Endothelial cell (in vitro differentiated cells): ENCODE results near the gene ZNF444. TPM values are rescaled to one million over a fixed set of nuclear protein-coding genes. Genes with fewer than 3 reads are reported as not detected.
A peak's percentile ranks its signal among the peaks of the same experiment; 100 is the strongest.

ENCODE experiments used
- DNase-seq: peaks from one replicate; pipeline ENCODE4 v3.0.0; 2021; ENCODE audit warnings: low spot score
- H3K27ac Mint-ChIP-seq: one replicate; pipeline ENCODE4 v1.8.0; 2021; ENCODE audit warnings: mixed read lengths, inconsistent platforms; ENCODE audit not compliant: unreplicated experiment
- H3K27me3 Mint-ChIP-seq: one replicate; pipeline ENCODE4 v1.8.0; 2021; ENCODE audit warnings: mild to moderate bottlenecking, moderate library complexity, mixed read lengths, inconsistent platforms; ENCODE audit not compliant: unreplicated experiment
- H3K36me3 Mint-ChIP-seq: one replicate; pipeline ENCODE4 v1.8.0; 2021; ENCODE audit warnings: mild to moderate bottlenecking, low read depth, mixed read lengths, inconsistent platforms; ENCODE audit not compliant: unreplicated experiment
- H3K4me1 Mint-ChIP-seq: one replicate; pipeline ENCODE4 v1.8.0; 2021; ENCODE audit warnings: mild to moderate bottlenecking, mixed read lengths, inconsistent platforms; ENCODE audit not compliant: unreplicated experiment
- H3K4me3 Mint-ChIP-seq: one replicate; pipeline ENCODE4 v1.8.0; 2021; ENCODE audit warnings: mild to moderate bottlenecking, mixed read lengths, inconsistent platforms; ENCODE audit not compliant: unreplicated experiment
- H3K9me3 Mint-ChIP-seq: one replicate; pipeline ENCODE4 v1.8.0; 2021; ENCODE audit warnings: mixed read lengths, inconsistent platforms; ENCODE audit not compliant: unreplicated experiment
- CTCF ChIP-seq: fragments of 200-600 bp; sonication (generic); IDR thresholded peaks from one replicate; pipeline ENCODE4 v1.5.0; 2021; ENCODE audit warnings: antibody characterized with exemption; ENCODE audit not compliant: unreplicated experiment
- total RNA-seq: library from RNA; stranded (reverse); fragmentation: NEBNext Ultra II Directional; extraction: Animal tissue kit (Norgen Biotek cat#: 25700); gene quantifications from one replicate; pipeline ENCODE4 v1.2.1, GENCODE V29; 2021; ENCODE audit not compliant: unreplicated experiment

The ZNF444 gene
- total RNA-seq, 1 donor from 2014 or later = 40.8 TPM

GRCh38 chr19:56162258-56162657, 21.2 kb downstream of the ZNF444 start:
- Mint-ChIP-seq H3K4me3 (peak overlapping the region; percentile 31), H3K27me3 (peaks cover 8% of the 10 kb centered on the region), H3K4me1 (no peaks in the 10 kb centered on the region), H3K36me3 (peaks cover 8% of the 10 kb centered on the region), H3K27ac (no peak overlapping the region), H3K9me3 (no peaks in the 10 kb centered on the region)
- no peak for DNase-seq
- TF ChIP-seq CTCF = no peak

- Mint-ChIP-seq H3K27ac (no peak overlapping the region), H3K4me3 (no peak overlapping the region), H3K36me3 (peaks cover 8% of the 10 kb centered on the region), H3K4me1 (no peaks in the 10 kb centered on the region), H3K27me3 (peaks cover 8% of the 10 kb centered on the region), H3K9me3 (no peaks in the 10 kb centered on the region)
- no peak for DNase-seq
- no peak for TF ChIP-seq CTCF
These were observed 22.0 kb downstream of the ZNF444 start for GRCh38 chr19:56163097-56163496.

GRCh38 chr19:56167064-56167578, 26.0 kb downstream of the ZNF444 start:
- Mint-ChIP-seq H3K27ac (no peak overlapping the region), H3K36me3 (no peaks in the 10 kb centered on the region), H3K9me3 (no peaks in the 10 kb centered on the region), H3K4me3 (no peak overlapping the region), H3K27me3 (no peaks in the 10 kb centered on the region), H3K4me1 (no peaks in the 10 kb centered on the region)
- no peak for DNase-seq
- no peak for TF ChIP-seq CTCF

GRCh38 chr19:56170261-56170660, 29.2 kb downstream of the ZNF444 start:
- Mint-ChIP-seq H3K27ac (no peak overlapping the region), H3K36me3 (no peaks in the 10 kb centered on the region), H3K4me3 (no peak overlapping the region), H3K27me3 (peaks cover 4% of the 10 kb centered on the region), H3K9me3 (no peaks in the 10 kb centered on the region), H3K4me1 (no peaks in the 10 kb centered on the region)
- no peak for TF ChIP-seq CTCF
- no peak for DNase-seq

GRCh38 chr19:56174086-56174485, 33.0 kb downstream of the ZNF444 start:
- DNase-seq = no peak
- TF ChIP-seq CTCF = no peak

More at GRCh38 chr19:56174086-56174485, 33.0 kb downstream of the ZNF444 start:
- no peak overlapping the region for H3K27ac Mint-ChIP-seq
- H3K4me3 Mint-ChIP-seq = no peak overlapping the region
- H3K9me3 Mint-ChIP-seq = no peaks in the 10 kb centered on the region
- H3K36me3 Mint-ChIP-seq = no peaks in the 10 kb centered on the region
- H3K4me1 Mint-ChIP-seq = no peaks in the 10 kb centered on the region
- H3K27me3 Mint-ChIP-seq = peaks cover 8% of the 10 kb centered on the region
